Upper lobe of left lung (tissue), 4 donors: Measurements from ENCODE around the gene ARL6IP6.

Experiments used
- CTCF ChIP-seq, 6 experiments: fragments of 450-650 bp in 4 of 6; fragments of 200-600 bp in 2 of 6; sonication (generic) in 2 of 6; IDR thresholded peaks; one replicate each; pipeline ENCODE4 v1.5.1; 2016 to 2019; ENCODE audit warnings: antibody characterized with exemption in 6 of 6
- EP300 ChIP-seq, 4 donors: sonication (generic); formaldehyde crosslinking; IDR thresholded peaks; one replicate each; pipeline ENCODE4 v1.5.1; 2017; ENCODE audit warnings: antibody characterized with exemption in 4 of 4, control low read depth in 2 of 4
- POLR2A ChIP-seq, 4 donors: fragments of 450-650 bp; IDR thresholded peaks; one replicate each; pipeline ENCODE4 v1.5.1; 2016 to 2017; ENCODE audit warnings: antibody characterized with exemption in 4 of 4, mild to moderate bottlenecking in 2 of 4
- POLR2AphosphoS5 ChIP-seq, 2 donors: sonication (generic); formaldehyde crosslinking; IDR thresholded peaks; one replicate each; pipeline ENCODE4 v1.5.1; 2017; ENCODE audit warnings: antibody characterized with exemption in 2 of 2

GRCh38 chr2:152762202-152762601, 43.8 kb downstream of the ARL6IP6 start:
- TF ChIP-seq CTCF (IDR thresholded peaks at IDR 0.05) (no peak), EP300 (IDR thresholded peaks at IDR 0.05) (no peak), POLR2A (IDR thresholded peaks at IDR 0.05) (no peak), POLR2AphosphoS5 (IDR thresholded peaks at IDR 0.05) (no peak)
